Measurements from ENCODE around the gene GPALPP1.

GRCh38 chr13:45055198-45055901 is 66.0 kb downstream of the GPALPP1 start:
- peak in 1 of 3 donors; percentile 25 for TF ChIP-seq POLR2AphosphoS5 (IDR thresholded peaks at IDR 0.05)
- TF ChIP-seq POLR2A (IDR thresholded peaks at IDR 0.05) = no peak

Measured in transverse colon (tissue), 3 donors.